HUES48 (cell line): ENCODE data around the gene COL4A2.
A peak's percentile ranks its signal among the peaks of the same experiment; 100 is the strongest.

Experiments
- H3K27ac ChIP-seq: one replicate; pipeline ENCODE4 v1.7.0; 2013; ENCODE audit warnings: low read depth, low read length, inconsistent platforms
- H3K27me3 ChIP-seq: 2 replicates; pipeline ENCODE4 v1.6.1; 2013; ENCODE audit warnings: mild to moderate bottlenecking, low read length; ENCODE audit not compliant: control insufficient read depth, insufficient read depth
- H3K36me3 ChIP-seq: 2 replicates; pipeline ENCODE4 v1.6.1; 2013; ENCODE audit warnings: low read length; ENCODE audit not compliant: control insufficient read depth, insufficient read depth
- H3K4me1 ChIP-seq: 2 replicates; pipeline ENCODE4 v1.6.1; 2013; ENCODE audit warnings: mild to moderate bottlenecking, low read length; ENCODE audit not compliant: control insufficient read depth, insufficient read depth
- H3K4me3 ChIP-seq: 2 replicates; pipeline ENCODE4 v1.5.1; 2013; ENCODE audit warnings: mild to moderate bottlenecking, low read depth, low read length
- H3K9ac ChIP-seq: 2 replicates; pipeline ENCODE4 v1.6.1; 2013; ENCODE audit warnings: mild to moderate bottlenecking, low read depth, low read length, moderate library complexity
- H3K9me3 ChIP-seq: 2 replicates; pipeline ENCODE4 v1.6.1; 2013; ENCODE audit warnings: low read length; ENCODE audit not compliant: control insufficient read depth, insufficient read depth

COL4A2 gene

GRCh38 chr13:110410000-110410399, 102.9 kb downstream of the COL4A2 start:
- H3K4me3 ChIP-seq = no peak overlapping the region
- H3K9ac ChIP-seq = no peak overlapping the region
- H3K4me1 ChIP-seq = peaks cover 12% of the 10 kb centered on the region
- no peaks in the 10 kb centered on the region for H3K36me3 ChIP-seq
- H3K27ac ChIP-seq = no peak overlapping the region
- H3K9me3 ChIP-seq = no peaks in the 10 kb centered on the region
- no peaks in the 10 kb centered on the region for H3K27me3 ChIP-seq

- Histone ChIP-seq H3K4me1 (peaks cover 17% of the 10 kb centered on the region), H3K4me3 (no peak overlapping the region), H3K27me3 (no peaks in the 10 kb centered on the region), H3K9me3 (no peaks in the 10 kb centered on the region), H3K36me3 (no peaks in the 10 kb centered on the region), H3K27ac (no peak overlapping the region), H3K9ac (no peak overlapping the region)
Measured at GRCh38 chr13:110410936-110411687, 104.0 kb downstream of the COL4A2 start.

GRCh38 chr13:110411688-110412059, 104.6 kb downstream of the COL4A2 start:
- H3K27ac ChIP-seq = peak overlapping the region; percentile 22
- H3K27me3 ChIP-seq = no peaks in the 10 kb centered on the region
- no peaks in the 10 kb centered on the region for H3K36me3 ChIP-seq
- H3K4me1 ChIP-seq = peaks cover 17% of the 10 kb centered on the region
- H3K9me3 ChIP-seq = no peaks in the 10 kb centered on the region
- H3K4me3 ChIP-seq = no peak overlapping the region
- 0 out of 2 replicates have a peak overlapping the region, but pooled peaks have one; percentile 3 for H3K9ac ChIP-seq

GRCh38 chr13:110412132-110412914, 105.2 kb downstream of the COL4A2 start:
- no peaks in the 10 kb centered on the region for H3K36me3 ChIP-seq
- no peak overlapping the region for H3K4me3 ChIP-seq
- H3K27me3 ChIP-seq = no peaks in the 10 kb centered on the region
- H3K27ac ChIP-seq = peak overlapping the region; percentile 22
- no peaks in the 10 kb centered on the region for H3K9me3 ChIP-seq
- H3K4me1 ChIP-seq = peaks cover 15% of the 10 kb centered on the region
- H3K9ac ChIP-seq = 0 out of 2 replicates have a peak overlapping the region, but pooled peaks have one; percentile 3

GRCh38 chr13:110413016-110413675, 106.1 kb downstream of the COL4A2 start:
- no peak overlapping the region for H3K9ac ChIP-seq
- no peaks in the 10 kb centered on the region for H3K36me3 ChIP-seq
- H3K27ac ChIP-seq = no peak overlapping the region
- no peak overlapping the region for H3K4me3 ChIP-seq
- no peaks in the 10 kb centered on the region for H3K9me3 ChIP-seq
- peaks cover 9% of the 10 kb centered on the region; the same call in 1 of the 2 replicates for H3K4me1 ChIP-seq
- H3K27me3 ChIP-seq = no peaks in the 10 kb centered on the region

- Histone ChIP-seq H3K4me1 (peaks cover 9% of the 10 kb centered on the region; the same call in 1 of the 2 replicates), H3K27ac (no peak overlapping the region), H3K27me3 (no peaks in the 10 kb centered on the region), H3K36me3 (no peaks in the 10 kb centered on the region), H3K4me3 (no peak overlapping the region), H3K9me3 (no peaks in the 10 kb centered on the region), H3K9ac (no peak overlapping the region)
Measured at GRCh38 chr13:110413676-110414040, 106.6 kb downstream of the COL4A2 start.

GRCh38 chr13:110414283-110414682, 107.2 kb downstream of the COL4A2 start:
- Histone ChIP-seq H3K9ac (no peak overlapping the region), H3K27ac (no peak overlapping the region), H3K9me3 (no peaks in the 10 kb centered on the region), H3K4me1 (peaks cover 9% of the 10 kb centered on the region; the same call in 1 of the 2 replicates), H3K27me3 (no peaks in the 10 kb centered on the region), H3K36me3 (no peaks in the 10 kb centered on the region), H3K4me3 (no peak overlapping the region)

- Histone ChIP-seq H3K4me1 (peaks cover 9% of the 10 kb centered on the region; the same call in 1 of the 2 replicates), H3K4me3 (no peak overlapping the region), H3K9me3 (no peaks in the 10 kb centered on the region), H3K9ac (no peak overlapping the region), H3K27ac (no peak overlapping the region), H3K36me3 (no peaks in the 10 kb centered on the region), H3K27me3 (no peaks in the 10 kb centered on the region)
Measured at GRCh38 chr13:110414931-110415330, 107.8 kb downstream of the COL4A2 start.

- Histone ChIP-seq H3K9me3 (no peaks in the 10 kb centered on the region), H3K4me1 (peaks cover 9% of the 10 kb centered on the region; the same call in 1 of the 2 replicates), H3K27ac (no peak overlapping the region), H3K9ac (no peak overlapping the region), H3K36me3 (no peaks in the 10 kb centered on the region), H3K4me3 (no peak overlapping the region), H3K27me3 (no peaks in the 10 kb centered on the region)
Measured at GRCh38 chr13:110415669-110416068, 108.6 kb downstream of the COL4A2 start.

- H3K4me1 ChIP-seq = peaks cover 9% of the 10 kb centered on the region; the same call in 1 of the 2 replicates
- H3K4me3 ChIP-seq = no peak overlapping the region
- no peak overlapping the region for H3K27ac ChIP-seq
Measured at GRCh38 chr13:110416131-110417025, 109.3 kb downstream of the COL4A2 start.

More at GRCh38 chr13:110416131-110417025, 109.3 kb downstream of the COL4A2 start:
- Histone ChIP-seq H3K9me3 (no peaks in the 10 kb centered on the region), H3K27me3 (no peaks in the 10 kb centered on the region), H3K36me3 (no peaks in the 10 kb centered on the region), H3K9ac (no peak overlapping the region)
